Neural progenitor cell (in vitro differentiated cells): Measurements from ENCODE around the gene SUGCT.

ENCODE experiments used
- EZH2 ChIP-seq: fragments of 200-600 bp; sonication (generic); IDR thresholded peaks from 2 replicates; pipeline ENCODE4 v1.6.1; 2017; ENCODE audit warnings: antibody characterized with exemption, mild to moderate bottlenecking, moderate library complexity
- EZH2phosphoT487 ChIP-seq: fragments of 200-600 bp; sonication (generic); IDR thresholded peaks from 2 replicates; pipeline ENCODE4 v1.6.1; 2017; ENCODE audit warnings: antibody characterized with exemption
- TF ChIP-seq, protein P1 (sequence below): fragments of 200-600 bp; sonication (generic); IDR thresholded peaks from 2 replicates; pipeline ENCODE4 v1.5.1; 2017; ENCODE audit warnings: antibody characterized with exemption, mild to moderate bottlenecking

DNA sequence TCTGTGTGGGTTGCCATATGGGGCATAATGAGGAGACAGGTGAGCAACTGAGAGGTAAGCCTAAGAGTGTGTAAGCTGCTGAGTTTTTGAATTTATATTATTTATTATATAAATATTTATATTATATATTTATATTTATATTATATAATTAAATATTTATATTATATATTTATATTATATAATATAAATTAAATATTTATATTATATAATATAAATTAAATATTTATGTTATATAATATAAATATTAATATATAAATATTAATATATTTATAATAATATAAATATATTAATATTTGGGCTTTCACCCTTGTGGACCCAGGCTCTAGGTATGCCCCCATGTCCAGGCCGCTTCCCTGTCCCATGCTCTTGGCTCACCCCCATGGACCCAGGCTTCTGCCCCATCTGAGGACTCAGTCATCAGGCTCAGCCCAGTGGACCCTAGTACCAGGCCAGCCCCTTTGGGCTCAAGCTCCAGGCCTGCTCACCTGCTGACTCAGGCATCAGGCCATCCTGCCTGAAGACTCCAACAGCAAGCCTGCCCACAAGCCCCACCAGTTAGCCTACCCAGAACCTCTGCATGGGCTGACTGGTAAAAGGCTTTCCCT, 755.4 kb downstream of the SUGCT start:
- TF ChIP-seq, protein P1, sequence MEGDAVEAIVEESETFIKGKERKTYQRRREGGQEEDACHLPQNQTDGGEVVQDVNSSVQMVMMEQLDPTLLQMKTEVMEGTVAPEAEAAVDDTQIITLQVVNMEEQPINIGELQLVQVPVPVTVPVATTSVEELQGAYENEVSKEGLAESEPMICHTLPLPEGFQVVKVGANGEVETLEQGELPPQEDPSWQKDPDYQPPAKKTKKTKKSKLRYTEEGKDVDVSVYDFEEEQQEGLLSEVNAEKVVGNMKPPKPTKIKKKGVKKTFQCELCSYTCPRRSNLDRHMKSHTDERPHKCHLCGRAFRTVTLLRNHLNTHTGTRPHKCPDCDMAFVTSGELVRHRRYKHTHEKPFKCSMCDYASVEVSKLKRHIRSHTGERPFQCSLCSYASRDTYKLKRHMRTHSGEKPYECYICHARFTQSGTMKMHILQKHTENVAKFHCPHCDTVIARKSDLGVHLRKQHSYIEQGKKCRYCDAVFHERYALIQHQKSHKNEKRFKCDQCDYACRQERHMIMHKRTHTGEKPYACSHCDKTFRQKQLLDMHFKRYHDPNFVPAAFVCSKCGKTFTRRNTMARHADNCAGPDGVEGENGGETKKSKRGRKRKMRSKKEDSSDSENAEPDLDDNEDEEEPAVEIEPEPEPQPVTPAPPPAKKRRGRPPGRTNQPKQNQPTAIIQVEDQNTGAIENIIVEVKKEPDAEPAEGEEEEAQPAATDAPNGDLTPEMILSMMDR: no peak
- TF ChIP-seq EZH2phosphoT487 (no peak), EZH2 (no peak)
